T follicular helper cell (primary cell): ENCODE data around the gene DNHD1.

Experiments
- DNase-seq: peaks from one replicate; pipeline ENCODE4 v3.0.0-alpha.2; 2020; ENCODE audit warnings: low read depth

The DNHD1 gene

GRCh38 chr11:6563667-6564066 is 66.6 kb downstream of the DNHD1 start:
- DNase-seq: no peak

GRCh38 chr11:6565325-6565724 is 68.2 kb downstream of the DNHD1 start:
- DNase-seq: no peak

GRCh38 chr11:6565988-6566703 is 69.1 kb downstream of the DNHD1 start:
- DNase-seq: no peak

- no peak for DNase-seq
These were observed 69.8 kb downstream of the DNHD1 start for GRCh38 chr11:6566704-6567370.

- DNase-seq: no peak
These were observed 70.3 kb downstream of the DNHD1 start for GRCh38 chr11:6567371-6567745.

GRCh38 chr11:6568191-6568918 is 71.3 kb downstream of the DNHD1 start:
- no peak for DNase-seq

GRCh38 chr11:6569706-6570105 is 72.6 kb downstream of the DNHD1 start:
- DNase-seq: no peak

GRCh38 chr11:6570691-6571427 is 73.8 kb downstream of the DNHD1 start:
- no peak for DNase-seq

GRCh38 chr11:6571434-6572008 is 74.4 kb downstream of the DNHD1 start:
- no peak for DNase-seq

- no peak for DNase-seq
These were observed 75.1 kb downstream of the DNHD1 start for GRCh38 chr11:6572215-6572614.

GRCh38 chr11:6574816-6575715 is 78.0 kb downstream of the DNHD1 start:
- DNase-seq: no peak

GRCh38 chr11:6576471-6577373 is 79.6 kb downstream of the DNHD1 start:
- DNase-seq: no peak

- no peak for DNase-seq
These were observed 81.1 kb downstream of the DNHD1 start for GRCh38 chr11:6578134-6578533.

GRCh38 chr11:6579681-6580080 is 82.6 kb downstream of the DNHD1 start:
- no peak for DNase-seq

GRCh38 chr11:6583584-6583983 is 86.5 kb downstream of the DNHD1 start:
- no peak for DNase-seq

GRCh38 chr11:6584528-6584927 is 87.4 kb downstream of the DNHD1 start:
- no peak for DNase-seq

- no peak for DNase-seq
These were observed 89.6 kb downstream of the DNHD1 start for GRCh38 chr11:6586434-6587359.

GRCh38 chr11:6587360-6587953 is 90.4 kb downstream of the DNHD1 start:
- no peak for DNase-seq
